DMS 273 treated with DMSO at 0.1 percent for 48 hours (cell line): Measurements from ENCODE around the gene DUSP2.

Experiments used
- DNase-seq: peaks from one replicate; lab custom pipeline; 2025; lab: John Stamatoyannopoulos, UW

Gene DUSP2

DNA sequence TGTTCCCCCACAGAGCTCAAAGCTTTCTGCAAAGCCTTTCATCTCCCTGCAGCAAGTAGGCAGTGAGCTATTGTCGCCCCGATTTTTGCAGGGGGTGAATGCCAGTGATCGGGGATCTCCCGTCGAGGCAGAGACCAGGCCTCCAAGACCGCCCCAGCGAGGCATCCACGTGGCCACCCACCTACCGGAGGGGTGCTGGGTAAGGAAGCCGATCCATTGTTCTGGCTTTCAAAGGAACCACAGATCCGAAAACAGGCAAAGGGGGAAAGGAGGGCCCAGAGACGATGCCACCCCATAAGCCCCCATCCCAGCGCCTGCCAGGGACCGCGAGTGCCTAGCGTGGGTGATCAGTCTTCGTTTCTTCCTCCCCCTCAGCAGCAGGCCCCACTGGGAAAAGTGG lies 31.3 kb downstream of the DUSP2 start:
- no peak for DNase-seq

DNA sequence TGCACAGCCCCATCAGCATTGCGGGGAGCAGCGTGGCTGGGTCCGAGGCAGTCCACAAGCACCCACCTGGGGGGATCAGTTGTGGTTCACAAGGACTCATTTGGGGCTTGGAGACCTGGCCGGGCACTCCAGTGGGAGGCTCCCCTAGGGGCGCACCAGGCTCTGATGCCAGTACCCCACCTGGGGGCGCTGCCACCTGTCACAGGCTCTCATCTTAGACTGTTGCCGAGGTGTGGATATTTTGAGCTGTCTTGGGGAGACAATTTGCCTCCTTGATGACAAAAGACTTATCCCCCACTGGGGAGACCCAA lies 31.9 kb downstream of the DUSP2 start:
- no peak for DNase-seq

DNA sequence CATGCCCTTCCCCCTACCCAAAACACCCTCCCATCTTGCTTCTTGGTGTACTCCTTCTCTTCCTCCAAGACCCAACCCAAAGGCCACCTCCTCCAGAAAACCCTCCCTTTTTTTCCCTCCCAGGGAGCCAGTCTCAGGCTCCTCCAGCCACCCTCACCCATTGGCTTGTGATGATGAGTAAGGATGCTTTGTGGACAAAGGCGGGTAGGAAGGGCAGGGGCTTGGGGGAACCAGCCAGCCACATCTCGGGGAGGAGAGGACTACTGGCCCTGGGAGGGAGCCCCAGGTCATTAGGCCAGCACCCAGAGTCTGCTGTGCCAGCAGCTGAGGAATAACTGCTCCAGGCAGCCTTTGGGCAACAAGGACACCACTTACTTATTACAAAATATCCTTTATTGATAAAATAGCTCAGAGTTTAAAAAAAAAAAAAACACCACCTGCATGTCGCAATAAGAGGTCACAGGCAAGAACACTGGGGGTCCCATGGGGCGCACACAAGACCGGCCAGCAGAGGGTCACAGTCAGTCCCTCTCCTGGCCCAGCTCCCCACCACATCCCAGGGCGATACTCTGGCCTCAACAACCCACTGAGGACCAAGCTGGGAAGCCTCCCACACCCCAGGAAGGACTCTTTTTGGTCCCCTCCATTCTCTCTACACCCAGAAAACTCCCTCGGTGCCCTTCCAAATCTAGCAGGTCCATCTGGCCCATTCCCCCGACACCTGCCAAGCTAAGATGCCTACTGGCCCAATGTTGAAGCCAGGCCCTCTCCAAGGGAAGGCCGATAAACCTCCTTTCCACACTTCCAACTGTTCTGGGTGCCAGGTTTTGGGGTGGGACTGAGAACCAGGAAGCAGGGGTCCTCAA lies 32.5 kb downstream of the DUSP2 start:
- no peak for DNase-seq

DNA sequence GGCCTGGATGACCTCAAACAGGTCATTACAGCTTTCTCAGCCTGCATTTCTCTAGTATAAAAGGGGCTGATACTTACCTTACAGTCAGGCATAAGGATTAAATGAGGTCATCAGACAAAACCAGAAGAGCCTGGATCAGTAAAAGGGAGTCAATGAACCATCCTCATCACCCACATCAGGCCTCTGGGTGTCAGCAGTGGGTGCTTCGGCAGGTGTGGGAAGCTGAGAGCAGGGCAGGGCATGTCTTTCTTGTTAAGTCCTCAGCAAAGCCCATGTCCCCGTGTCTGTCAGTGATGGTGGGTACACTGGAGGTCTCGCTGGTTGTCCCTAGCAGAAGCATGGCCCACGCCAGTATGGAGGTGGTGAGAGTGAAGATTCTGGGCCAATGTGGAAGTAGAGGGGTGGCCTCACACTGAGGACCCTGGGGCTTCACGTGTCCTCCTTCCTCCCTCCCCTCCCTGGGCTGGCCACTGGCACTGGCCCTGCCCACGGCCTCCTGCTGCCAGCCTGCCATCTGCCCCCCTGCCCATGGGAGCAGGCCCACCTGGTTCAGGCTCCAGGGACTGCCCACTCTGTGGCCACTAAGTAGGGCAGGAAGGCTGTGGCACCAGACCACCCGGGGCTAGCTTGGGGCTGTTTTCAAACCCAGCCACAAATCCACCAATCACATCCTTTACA lies 33.3 kb downstream of the DUSP2 start:
- DNase-seq, result no peak

DNA sequence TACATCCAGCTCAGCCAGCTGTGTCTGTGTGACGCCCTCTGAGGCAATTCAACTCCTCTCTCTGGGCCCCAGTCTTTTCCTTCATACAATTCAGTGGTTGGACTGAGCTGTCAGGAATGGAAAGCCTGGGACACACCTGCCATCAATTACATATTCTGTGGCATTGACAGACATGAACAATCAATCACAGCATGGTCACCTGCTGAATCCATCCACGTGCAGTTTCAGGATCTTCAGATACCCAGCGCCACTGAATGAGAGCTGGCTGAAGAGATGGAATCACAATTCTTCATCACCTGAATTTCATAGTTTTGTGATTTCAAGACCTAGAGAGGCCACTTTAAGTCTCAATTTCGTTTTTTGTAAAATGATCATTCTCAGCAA lies 34.0 kb downstream of the DUSP2 start:
- DNase-seq, result no peak

DNA sequence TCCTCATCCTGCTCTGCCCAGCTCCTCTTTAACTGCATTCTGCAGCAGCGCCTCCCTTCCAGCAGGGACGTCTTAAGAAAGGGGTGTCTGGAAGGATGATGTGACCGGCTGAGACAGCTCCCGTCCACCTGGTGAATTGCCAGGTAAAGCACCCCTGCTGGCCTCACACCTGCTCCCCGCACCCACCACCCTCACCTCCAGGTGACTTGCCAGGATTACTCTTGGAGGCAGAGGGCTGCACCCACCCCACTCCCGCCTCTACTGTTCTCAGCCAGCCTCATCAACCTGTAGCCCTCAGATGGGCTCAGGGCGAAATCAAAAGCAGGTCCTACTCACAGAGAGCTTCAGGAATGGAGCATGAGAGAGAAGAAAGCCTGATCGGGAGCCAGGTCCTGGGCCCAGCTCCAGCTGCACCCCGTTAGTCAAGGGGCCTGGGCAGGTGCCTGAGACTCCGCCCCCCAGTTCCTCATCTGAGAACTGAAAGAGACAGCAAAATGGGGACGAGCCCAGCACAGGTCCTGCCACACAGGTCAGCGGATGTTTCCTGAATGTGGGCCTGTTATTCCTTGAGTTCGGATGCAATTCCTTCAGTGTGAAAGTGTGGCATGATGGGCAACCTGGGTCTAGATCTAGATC lies 34.5 kb downstream of the DUSP2 start:
- no peak for DNase-seq

DNA sequence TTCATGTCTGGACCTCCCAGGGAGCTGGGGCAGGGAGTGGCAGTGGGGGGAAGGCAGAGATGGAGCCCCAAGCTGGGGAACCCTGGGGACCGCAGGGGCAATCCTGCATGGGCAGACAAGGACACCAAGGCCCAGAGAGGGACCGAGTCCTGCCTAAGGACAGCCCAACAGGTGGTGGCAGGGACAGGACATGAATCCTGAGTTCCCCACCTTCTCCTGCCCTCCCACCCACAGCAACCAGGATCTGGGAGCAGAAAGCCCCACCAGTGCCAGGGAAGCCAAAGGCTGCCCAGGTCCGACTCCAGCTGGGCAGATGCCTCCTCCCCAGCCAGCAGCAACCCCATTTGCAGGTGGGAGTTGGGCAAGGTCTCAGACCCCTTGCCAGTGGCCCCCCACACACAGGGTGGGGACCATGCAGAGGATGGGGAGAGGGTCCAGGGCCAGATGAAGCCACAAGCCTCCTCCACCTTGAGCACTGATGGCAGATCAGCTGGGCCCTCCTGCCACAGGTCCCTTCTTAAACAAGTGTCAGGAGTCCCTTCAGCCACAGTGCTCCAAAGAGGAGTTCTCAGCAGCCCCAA lies 35.2 kb downstream of the DUSP2 start:
- no peak for DNase-seq

DNA sequence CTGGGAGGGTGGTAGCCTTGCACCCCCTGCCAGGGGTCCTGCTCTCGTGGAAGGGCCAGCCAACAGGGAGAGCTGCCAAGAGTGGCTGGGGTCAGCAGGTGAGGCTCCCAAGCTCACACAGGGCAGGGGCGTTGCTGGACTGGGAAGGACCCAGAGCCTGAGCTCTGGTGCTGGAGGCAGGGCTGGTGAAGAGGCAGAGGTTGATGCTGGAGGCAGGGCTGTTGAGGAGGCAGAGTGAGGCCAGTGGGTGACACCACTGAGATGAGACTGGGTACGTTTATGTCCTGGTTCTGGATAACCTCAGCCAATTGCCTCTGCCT lies 35.9 kb downstream of the DUSP2 start:
- DNase-seq, result no peak

DNA sequence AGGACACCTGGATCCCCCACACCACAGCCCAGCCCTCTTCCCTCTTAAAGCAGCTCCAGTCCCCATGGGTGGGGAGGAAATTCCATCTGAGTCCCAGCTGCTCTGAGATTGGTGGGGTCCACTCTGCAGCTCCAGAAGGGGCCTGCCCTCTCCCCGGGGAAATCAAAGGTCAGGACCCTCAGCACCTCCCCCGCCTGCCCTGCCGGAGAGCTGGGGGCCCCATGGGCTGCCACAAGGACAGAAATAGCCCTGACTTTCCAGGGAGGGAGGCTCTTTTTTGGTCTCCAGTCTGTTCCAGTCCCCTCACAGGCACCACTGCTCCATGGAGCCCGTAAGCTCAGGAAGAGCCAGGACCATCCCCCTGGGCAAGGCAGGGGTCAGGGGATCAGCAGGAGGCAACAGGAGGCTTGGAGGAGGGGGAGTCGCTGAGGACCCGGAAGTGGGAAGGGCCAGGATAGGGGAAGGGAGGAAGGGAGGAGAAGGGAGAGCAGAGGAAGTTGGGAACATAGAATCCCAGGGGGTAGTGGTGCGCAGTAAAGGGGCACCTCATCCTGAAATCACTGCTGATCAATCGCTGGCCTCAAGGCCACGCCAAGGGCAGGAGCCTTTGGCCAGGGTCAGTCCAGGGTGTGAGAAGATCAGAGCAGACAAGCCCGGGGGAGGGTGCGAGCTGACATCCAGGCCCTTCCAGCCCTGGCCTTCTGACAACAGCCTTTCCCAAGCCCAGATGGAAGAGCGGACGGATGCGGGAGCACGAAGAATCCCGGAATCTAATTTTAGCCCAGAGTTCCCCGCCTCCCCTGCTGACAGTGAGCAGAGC lies 36.5 kb downstream of the DUSP2 start:
- no peak for DNase-seq

DNA sequence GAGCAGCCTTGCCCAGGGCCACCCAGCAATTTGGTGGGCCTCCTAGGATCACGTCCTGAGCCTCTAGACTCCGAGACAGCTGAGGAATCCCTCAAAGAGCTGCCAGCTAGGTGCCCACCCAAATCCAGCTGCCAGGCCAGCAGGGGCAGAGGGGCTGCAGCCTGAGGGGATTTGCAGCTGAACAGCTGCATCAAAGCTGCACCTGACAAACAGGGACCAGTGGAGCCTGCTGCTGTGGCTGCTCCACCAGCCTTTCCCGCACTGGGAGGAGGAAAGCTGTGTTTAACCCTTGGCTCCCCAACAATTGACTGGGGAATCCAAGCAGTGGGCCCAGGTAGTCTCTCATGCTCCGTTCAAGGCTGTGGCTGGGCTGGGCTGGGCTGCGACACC lies 37.1 kb downstream of the DUSP2 start:
- no peak for DNase-seq

DNA sequence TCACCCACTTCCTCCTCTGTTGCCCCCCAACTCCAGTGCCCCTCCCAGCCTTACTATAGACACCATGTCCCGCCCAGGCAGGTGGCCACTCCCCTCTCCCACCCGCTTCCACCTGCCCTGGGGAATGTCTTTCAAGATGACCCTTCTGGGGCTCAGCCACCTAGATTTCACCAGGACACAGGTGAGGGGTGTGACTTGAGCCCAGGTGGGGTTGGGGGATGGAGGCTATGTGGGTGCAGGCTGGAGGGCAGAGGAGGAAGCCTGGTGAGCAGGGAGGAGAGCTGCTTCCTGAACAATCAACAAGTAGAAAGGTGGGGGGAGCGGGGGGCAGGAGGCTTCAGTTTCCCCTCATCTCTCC lies 37.6 kb downstream of the DUSP2 start:
- no peak for DNase-seq

DNA sequence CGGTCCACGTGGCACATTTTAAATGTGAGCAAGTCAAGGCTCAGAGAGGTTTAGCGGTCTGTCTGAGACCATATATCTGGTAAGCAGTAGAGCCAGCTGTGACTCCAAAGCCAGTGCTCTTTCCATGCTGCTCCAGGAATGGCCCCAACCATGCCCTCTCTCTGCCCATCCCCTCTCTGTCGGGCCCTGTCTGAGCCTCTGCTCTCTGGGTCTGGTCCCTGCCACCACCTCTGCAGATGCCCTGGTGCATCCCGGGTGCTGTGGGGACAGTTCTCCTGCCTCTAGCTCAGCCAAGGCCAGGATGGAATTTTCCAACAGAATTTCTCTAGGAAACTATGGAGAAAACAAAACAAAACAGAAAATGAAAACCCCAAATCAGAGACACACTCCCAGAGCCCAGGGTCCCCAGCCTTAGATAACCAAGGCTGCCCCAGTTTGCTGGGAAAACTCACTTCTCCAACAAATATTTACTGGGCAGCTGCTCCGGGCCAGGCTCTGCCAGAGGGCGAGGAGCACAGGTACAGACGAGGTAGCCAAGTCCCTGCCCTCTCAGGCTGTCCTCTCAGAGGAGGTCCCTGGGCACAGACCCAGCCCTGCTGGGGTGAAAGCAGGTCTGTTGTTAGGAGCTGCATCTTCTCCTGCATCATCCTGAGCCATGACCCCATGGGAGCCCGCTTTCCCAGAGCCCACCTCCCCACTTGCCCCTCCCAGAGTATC lies 38.1 kb downstream of the DUSP2 start:
- DNase-seq, result no peak

DNA sequence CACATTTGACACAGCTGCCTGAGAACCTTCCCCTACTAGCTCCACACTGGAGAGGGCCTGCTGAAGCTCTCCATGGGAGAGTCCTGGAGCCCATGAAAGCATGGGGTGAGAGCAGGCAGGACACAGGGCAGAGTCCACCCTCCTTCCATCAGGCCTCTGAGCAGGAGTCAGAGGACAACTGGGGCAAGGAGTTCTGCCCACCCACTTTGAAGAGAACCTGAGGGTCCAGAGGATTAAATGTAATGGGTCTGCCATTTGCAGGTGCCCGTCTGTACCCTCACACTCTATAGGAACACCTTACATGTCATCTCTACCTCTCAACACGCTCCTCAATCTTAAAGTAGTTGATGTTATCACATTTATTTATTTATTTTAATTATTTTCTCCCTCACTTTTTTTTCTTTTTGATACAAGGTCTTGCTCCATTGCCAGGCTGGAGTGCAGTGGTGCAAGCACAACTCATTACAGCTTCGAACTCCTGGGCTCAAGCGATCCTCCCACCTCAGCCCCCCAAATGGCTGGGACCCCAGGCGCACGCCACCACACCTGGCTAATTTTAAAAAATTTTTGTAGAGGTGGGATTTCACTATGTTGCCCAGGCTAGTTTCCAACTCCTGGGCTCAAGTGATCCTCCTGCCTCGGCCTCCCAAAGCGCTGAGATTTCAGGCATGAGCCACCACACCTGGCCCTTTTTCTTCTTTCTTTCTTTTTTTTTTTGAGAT lies 39.1 kb downstream of the DUSP2 start:
- no peak for DNase-seq

DNA sequence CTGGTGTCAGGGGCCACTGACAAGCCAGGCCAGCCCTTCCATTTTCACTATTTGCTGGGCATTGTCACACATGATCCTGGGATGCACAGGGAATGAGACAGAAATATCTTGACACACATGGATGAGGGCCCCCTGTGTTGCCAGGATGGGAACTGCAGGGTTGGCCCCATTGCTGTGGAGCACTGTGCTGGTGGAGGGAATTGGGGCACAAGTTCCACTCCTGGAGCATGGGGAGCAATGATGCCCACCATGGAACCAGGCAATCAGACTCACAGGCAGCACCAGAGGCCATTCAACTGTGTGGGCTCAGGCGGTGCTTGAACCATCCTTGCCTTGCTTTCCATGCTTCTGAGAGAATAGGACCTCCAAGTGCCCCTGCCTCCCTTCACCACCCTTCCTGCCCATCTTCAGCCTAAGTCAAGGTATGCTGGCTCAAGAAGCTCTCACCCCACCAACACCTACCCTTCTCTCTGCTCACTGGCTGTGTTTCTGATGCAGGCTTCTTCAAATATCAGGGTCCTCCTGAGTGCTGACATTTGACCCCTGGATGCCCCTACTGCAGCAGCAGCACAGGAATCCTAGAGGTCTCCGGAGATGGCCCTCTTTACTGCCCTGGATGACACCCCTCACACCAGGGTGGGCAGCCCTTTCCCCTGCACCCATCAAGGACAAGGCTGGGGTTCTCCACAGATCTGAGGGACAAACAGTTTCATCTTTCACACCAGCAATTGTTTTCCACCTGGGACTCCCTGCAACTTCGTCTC lies 39.9 kb downstream of the DUSP2 start:
- no peak for DNase-seq

DNA sequence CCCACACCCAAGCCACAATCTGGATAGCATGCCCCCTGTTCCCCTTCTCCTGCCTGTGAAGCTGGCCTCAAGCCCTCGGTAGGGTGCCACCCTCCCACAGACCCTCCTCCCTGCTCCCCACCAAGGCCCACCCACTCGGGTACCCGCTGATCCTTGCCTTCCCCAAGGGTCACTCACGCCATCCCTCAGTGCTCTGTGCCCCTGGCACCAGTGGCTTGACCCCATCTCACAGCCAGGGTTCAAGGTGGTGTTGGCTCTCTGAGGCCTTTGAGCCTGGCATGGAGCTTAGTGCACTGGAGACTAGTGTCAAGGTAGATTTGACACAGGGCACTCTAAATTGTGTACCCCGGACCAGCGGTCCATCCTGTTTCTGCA lies 40.8 kb downstream of the DUSP2 start:
- DNase-seq, result no peak

DNA sequence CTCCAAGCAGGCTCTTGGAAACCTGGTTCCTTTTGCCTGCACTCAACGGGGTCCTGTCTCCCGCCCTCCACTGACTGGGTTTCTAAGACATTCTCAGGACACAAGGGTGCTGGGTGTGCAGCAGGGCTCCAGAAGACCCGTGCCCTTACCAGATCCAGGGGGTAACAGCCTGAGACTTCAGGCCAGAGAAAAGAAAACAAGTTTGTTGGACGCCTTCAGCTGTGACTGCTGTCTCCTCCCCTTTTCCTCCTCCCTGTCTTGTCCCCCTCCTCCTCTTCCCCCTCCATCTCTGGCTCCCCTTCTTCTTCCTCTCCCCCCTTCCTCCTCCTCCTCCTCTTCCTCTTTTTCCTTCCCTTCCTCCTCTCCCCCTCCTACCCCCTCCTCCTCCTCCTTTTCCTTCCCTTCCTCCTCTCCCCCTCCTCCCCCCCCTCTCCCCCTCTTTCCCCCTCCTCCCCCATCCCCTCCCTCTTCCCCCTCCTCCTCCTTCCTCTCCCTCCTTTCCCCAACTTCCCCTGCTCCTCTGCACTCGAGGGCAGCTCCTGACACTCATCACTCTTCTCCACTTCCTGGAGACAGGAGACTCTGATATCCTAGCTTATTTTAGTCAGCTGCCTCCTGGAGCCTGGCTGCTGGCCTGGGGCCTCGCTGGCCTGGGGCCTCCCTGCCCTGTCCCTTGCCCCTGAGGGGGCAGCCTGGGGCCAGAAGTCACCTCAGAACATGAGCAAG lies 41.3 kb downstream of the DUSP2 start:
- DNase-seq, result no peak

DNA sequence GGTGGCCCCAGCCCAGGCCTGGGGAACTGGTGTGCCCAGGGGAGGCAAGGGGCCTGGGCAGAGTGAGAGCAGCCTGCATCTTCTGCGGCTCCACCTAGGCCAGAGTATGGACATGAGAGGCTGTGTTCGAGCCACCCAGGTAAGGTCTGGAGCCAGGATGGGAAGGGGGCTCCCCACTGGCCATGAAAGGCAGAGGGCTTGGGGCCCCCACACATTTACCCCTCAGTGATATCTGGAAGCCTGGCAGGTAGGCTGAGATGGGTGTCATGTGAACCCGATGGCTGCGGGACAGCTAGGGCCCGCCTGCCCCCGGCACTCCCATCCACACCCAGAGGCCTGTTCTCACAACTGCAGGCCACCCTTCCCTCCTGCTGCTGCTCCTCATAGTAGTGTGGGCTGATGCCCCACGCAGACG lies 42.0 kb downstream of the DUSP2 start:
- DNase-seq, result no peak

DNA sequence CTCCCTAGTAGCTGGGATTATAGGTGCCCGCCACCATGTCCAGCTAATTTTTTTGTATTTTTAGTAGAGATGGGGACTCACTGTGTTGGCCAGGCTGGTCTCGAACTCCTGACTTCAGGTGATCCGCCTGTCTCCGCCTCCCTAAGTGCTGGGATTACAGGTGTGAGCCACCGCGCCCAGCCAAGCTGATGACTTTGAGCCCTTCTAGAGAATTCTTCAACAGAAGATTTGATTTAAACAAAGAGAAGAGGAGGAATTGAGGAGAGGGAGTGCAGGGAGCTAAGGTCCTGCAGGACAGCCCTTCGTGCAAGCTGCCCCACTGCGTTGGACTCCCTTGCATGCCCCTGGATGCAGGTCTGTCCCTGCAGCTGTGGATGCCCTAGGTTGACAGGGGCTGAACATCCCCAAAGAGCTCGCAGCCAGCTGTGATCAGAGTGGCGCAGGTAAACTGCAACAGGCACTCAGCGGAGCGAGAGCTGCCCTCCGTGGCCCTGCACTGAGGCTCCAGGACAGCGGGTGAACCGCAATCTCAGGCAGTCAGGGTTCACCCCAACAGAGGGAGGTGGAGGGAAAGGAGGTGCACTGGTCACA lies 42.5 kb downstream of the DUSP2 start:
- no peak for DNase-seq

DNA sequence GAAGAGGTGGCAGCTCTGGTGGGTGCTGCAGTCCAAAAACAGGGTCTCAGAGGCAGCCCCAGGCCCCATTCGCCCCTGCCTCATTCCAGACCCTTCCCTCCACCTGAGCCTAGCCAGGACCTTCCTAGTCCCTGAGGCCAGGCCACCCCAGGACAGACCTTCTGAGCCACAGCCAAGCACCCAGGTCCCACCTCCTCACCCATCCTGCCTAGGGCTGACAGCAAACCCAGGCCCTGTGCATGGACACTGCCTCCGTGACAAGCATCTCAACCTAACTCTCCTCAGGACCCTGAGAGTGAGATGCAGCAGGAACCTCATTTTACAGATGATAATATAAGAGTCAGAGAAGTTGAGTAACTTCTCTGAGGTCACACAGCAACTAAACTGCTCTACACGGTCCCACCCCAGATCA lies 44.3 kb downstream of the DUSP2 start:
- no peak for DNase-seq
